Putamen (tissue), 1 donor: ENCODE results near the gene MADCAM1.

Source experiments
- DNase-seq: peaks from one replicate; pipeline ENCODE4 v3.0.0-alpha.2; 2016; ENCODE audit warnings: low spot score

Gene MADCAM1

DNA sequence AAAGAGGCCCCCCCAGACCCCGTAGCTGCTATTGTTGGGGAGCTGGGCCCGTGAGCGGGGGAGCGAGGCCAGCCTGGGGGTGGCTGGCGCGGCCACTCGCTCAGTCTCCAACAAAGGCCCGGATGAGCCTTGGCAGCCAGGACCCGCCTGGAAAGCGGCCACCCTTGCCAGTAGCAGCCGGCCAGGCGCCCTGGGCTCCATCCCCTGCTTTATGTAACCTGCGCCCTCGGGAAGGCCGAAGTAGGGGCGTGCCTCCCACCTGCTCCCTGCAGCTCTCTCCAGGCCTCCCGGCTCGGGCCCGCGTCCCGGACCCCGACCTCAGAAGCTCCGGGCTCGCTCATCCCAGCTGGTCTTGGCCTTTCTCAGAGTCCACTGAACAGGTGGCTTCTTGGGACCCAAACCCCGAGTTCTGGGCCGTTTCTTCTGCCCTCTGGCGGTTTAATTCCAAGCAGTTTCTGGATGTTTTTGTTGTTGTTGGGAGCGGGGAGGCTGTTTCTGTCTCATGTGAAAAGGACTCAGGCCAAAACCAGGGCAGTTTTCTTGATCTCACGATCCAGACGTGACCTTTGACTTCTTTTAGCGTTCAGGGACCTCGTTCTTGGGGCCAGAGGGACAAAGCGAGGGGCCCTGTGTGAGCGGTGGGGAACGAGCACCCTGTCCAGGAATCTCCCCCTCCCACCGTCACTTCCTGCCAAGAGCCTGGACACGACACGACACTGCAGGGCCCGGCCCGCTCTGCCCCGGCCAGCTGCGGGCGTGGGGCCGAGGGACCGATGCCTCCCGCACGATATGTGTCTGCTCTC, 36.5 kb downstream of the MADCAM1 start:
- DNase-seq: peak; percentile 81

DNA sequence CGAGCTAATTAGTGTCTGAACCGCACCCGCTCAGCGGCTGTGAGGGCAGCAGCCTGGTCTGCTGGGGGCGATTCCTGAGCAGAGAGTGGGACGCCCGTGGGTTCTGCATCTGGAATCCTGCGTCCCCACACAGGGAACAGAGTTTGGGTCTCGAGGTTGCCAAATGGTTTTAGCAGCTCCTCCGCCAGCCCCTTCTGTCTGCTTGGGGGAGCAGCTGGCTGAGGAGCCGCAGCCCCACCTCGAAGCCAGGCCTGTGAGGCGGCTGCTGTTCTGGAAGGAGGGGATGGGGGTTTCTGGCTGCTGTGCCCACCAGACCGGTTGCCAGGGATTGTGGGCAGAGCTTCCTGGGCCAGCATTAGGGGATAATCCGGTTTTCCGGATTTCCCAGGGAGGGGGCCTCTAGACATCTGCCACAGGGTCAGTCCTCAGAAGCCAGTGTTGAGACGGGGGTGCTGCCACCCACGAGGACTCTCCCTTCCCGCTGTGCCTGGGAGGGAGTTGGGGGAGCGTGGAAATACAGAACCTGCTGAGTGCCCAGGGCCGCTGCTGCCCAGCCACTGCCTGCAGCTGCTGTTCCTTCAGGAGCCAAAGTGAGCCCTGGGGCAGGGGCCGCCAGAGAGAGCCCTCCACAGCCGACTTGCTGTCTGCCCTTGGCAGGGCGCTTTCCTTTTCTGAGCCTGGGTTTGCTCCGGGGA, 37.2 kb downstream of the MADCAM1 start:
- DNase-seq: no peak

DNA sequence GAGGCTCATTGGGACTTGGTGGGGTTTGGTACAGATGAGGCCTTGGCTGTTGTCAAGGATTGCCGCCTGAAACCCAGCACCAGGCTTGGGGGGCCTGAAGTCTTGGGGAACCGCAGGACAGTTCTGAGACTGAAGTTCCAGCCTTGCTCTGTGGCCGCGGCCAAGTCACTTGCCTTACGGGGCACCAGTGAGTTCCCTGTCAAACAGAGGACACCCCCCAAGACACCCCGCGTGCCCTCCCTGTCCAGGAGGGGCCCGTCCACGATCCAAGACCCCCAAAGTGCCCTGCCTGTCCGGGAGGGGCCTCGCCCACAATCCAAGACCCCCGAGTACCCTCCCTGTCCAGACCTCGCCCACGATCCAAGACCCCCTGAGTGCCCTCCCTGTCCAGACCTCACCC, 37.8 kb downstream of the MADCAM1 start:
- no peak for DNase-seq

DNA sequence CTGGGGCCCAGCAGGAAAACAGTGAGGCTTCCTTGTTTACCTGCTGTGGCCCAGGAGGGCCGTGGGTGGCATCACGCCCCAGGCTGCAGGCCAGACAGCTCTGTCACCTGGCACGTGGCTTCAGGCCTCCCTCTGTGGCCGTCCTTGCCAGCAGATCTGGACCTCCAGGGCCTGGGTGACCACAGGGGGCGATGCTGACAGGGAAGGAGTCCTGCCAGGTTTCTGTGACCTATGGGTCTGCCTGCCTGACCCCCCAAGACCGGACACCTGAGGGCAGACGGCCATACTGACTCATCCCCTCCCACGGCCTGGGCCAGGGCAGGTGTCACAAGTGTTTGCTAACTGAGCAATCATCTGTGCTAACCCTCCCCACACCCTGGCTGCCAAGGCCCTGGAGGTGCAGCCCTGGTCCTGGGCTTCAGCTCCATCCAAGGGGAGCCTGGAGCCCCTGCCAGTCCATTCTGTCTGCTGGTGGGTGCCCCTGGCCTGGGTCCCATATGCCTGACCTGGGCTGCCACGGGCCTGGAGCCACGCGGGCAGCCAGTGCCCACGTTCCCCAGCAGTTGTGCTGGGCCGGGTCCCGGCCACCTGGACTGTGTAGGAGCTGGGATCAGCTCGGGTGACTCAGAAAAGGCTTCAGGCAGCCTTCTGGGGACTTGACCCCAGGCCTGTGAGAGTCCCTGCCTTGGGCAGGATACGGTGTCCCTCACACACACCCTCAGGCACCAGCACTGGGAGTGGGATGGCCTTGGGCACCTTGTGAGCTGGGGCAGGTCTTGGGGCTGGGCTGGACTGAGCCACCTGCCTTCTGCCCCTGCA, 38.9 kb downstream of the MADCAM1 start:
- DNase-seq: no peak

DNA sequence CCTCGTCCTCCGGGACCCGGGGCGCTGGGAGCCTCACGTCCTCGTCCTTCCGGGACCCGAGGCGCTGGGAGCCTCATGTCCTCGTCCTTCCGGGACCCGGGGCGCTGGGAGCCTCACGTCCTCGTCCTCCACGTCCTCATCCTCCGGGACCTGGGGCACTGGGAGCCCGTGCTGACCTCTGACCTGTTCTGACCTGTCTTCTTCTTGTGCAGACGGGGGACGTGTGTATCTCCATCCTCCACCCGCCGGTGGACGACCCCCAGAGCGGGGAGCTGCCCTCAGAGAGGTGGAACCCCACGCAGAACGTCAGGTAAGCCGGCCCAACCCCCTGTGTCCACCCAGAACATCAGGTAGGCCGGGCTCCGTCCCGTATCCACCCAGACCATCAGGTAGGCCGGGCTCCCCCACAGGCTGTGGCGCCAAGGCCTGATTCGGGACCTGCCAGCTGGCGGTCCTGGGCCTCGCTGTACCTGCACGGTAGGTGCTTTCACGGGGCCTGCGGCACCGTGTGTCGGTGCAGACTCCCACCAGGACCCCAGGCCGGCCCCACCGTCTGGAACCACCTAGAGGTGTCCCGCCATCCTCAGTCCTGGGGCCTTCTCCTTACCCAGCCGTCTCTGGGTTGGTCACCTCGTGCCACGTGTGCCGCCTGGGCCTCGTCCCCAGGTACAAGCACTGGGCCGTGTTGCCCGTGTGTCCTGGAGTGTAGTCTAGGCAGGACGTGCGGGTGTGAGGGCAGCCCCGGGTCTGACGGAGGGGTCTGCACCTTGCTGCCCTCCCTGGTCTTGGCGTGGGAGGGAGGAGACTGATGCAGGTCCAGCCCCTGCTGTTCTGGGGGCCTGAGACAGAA, 40.0 kb downstream of the MADCAM1 start:
- no peak for DNase-seq

DNA sequence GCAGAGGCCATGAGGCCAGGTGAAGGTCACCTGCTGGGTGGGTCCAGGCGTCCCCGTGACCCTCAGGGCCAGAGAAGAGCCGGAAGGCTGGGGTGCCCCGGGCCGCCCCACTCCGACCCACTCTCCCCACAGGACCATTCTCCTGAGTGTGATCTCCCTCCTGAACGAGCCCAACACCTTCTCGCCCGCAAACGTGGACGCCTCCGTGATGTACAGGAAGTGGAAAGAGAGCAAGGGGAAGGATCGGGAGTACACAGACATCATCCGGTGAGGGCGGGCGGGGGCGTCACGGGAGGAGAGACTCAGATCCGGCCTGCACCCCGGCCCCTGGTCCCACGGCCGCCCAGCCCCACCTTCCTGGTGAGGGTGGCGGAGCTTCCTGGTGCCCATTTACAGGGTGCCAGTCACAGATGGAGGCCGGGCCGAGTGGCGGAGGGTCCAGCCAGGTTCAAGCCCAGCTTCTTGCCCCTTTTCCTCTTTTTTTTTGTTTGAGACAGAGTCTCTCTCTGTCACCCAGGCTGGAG, 40.7 kb downstream of the MADCAM1 start:
- DNase-seq: no peak

DNA sequence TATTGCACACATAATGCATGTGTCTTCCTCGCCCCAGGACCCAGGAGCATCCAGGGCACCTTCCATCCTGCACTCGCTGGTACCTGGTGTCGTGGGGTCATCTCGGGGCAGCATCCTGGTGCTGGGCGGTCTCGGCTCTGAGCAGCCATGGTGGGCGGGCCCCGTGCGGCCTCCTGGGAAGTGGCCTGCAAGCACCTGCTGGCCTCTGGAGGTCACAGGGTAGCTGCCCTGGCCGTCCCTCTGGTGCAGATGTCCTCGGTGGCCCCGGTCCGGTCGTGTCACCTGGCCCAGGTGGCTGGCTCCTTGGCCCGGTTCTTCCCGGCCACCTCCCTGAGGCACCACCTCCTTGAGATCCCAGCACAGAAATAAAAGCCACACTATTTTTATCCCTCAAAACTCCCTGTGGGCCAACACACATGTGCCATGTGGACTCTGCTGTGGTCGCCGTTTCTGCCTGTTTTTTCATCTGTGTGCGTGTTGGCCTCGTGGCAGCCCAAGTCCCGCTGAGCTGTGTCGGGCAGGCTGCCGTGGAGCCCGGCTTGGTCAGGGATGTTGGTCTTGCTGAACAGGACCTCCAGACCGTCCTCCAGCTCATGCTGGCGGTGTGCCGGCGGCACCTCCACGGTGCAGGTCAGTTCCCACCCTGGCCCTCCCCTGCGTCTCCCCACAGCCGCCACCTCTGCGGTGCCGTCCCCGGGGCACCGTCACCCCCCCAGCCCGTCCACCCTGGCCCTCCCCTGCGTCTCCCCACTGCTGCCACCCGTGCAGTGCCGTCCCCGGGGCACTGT, 42.5 kb downstream of the MADCAM1 start:
- no peak for DNase-seq

DNA sequence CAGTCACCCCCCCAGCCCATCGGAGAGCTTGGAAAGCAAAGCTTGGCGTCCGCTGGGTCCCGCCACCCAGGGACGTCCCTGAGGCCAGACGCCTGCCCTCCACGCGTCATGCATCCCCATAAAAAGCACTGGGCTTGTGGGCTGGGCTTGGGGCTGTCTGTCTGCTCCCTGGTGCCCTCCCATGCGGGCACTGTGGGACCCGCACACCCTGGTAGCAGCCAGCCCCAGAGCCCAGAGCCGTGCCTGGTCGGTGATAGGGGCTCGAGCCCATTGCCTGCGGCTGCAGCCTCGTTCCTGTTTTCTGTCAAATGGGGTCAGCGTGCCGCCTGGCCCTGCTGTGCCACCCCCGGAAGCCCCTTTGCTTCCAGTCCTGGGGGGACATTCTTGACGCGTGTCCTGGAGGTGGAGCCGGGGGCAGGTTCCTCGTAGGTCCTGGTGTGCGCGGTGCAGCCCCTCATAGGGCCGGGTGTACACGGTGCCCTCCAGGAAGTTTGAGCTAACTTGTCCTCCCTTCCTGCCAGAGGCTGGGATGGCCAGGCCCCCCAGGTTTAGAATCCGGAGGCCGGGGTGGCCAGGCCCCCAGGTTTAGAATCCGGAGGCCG, 43.2 kb downstream of the MADCAM1 start:
- DNase-seq: no peak

DNA sequence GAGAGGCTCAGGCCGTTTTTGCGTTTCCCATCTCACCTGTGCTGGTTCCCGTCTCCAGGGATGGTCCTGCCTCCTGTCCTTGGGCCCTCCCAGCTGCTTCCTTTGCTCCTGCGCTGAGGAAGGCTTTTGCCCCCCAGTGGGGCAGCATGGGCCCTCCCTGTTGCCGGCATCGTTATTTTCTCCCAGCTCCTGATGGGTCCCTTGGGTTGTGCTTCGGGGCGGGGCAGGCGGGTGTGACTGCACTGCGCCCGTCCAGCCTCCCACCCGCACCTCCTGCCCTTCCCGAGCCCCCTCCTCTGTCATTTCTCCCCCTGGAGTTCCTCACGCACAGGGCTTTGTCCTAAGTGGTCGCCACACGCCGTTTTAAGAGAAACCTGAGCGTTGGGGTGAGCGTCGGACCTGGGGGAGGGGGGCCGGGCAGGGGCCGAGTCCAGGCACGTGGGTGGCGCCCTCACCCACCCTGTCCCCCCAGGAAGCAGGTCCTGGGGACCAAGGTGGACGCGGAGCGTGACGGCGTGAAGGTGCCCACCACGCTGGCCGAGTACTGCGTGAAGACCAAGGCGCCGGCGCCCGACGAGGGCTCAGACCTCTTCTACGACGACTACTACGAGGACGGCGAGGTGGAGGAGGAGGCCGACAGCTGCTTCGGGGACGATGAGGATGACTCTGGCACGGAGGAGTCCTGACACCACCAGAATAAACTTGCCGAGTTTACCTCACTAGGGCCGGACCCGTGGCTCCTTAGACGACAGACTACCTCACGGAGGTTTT, 44.8 kb downstream of the MADCAM1 start:
- no peak for DNase-seq

DNA sequence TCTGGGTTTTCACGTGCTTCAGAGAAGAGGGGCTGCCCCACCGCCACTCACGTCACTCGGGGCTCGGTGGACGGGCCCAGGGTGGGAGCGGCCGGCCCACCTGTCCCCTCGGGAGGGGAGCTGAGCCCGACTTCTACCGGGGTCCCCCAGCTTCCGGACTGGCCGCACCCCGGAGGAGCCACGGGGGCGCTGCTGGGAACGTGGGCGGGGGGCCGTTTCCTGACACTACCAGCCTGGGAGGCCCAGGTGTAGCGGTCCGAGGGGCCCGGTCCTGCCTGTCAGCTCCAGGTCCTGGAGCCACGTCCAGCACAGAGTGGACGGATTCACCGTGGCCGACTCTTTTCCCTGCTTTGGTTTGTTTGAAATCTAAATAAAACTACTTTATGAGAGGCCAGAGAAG, 45.4 kb downstream of the MADCAM1 start:
- DNase-seq: no peak

DNA sequence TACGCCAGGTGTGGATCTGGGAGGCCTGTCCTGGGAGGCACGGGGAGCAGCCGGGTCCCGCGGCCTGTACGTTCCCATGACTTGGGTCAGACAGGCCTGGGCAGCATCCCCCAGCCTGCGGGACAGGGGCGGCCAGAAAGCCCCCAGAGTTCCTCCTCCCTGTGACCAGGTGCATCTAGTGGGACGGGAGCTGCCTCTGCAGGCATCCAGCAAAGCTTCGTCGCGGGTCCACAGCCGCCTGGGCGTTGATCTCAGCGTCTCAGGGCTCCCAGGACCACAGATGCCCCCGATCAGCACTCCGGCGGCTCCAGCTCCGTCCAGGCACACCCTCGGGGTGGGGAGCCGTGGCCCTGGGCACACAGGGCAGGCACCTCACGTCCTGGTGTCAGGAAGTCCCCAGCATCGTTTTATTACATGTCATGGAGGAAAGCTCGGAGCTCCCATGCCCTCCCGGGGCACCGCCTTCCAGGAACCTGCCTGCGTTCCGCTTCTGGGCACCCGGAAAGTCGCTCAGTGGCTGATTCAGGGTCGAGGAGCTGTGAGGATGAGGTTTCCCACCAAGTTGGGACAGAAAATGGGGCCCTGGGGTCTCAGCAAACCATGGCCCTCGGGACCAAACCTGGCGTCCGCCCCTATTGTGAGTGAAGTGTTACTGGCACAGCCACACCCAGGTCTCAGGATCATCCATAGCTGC, 46.0 kb downstream of the MADCAM1 start:
- no peak for DNase-seq

DNA sequence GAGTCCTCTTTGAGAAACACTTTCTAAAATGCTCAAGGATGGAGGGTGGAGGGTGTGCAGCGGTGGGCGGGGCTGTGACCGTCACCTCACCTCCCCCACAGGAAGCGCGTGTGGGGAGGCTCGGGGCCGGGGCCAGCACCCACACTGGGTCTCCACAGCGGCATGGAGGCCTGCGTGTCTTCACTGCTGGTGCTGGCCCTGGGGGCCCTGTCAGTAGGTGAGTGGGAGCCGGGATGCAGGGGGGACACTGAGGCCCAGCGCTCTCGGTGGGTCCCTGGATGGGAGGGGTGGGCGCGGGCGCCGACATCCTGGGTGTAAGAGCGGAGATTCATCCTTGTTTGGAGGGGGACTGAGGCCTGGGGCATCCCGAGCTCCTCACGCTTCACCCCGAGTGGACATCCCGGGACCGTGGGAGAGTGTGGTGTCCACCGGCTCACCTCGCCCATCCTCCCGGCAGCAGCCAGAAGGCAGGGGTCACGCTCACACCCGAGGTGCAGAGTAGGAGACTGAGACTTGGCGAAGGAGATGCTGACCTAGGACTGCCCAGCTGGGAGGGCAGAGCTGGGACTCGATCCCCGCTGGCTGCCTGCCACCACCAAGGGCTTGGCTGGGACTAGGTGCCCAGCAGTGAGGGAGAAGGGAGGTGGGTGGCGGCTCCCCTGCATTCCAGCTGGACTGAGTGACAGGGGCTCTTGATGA, 47.8 kb downstream of the MADCAM1 start, which contains the start of gene GZMM:
Gene GZMM, plus strand, starts transcription at position 144 of the 699 bp plus-strand sequence. Its CDS starts 19 bp downstream, at position 163.
- no peak for DNase-seq

DNA sequence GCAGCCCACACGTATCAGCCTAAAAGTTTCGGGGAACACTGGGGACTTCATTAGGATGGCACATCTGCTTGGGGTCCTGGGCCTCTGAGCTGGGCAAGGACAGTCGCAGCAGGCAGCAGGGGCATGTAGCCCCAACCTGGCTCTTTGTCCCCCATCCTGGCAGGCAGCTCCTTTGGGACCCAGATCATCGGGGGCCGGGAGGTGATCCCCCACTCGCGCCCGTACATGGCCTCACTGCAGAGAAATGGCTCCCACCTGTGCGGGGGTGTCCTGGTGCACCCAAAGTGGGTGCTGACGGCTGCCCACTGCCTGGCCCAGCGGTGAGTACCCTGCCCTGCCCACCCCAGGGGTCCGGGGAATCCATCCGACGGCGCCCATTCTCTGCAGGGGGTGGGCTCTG, 50.8 kb downstream of the MADCAM1 start:
- no peak for DNase-seq

DNA sequence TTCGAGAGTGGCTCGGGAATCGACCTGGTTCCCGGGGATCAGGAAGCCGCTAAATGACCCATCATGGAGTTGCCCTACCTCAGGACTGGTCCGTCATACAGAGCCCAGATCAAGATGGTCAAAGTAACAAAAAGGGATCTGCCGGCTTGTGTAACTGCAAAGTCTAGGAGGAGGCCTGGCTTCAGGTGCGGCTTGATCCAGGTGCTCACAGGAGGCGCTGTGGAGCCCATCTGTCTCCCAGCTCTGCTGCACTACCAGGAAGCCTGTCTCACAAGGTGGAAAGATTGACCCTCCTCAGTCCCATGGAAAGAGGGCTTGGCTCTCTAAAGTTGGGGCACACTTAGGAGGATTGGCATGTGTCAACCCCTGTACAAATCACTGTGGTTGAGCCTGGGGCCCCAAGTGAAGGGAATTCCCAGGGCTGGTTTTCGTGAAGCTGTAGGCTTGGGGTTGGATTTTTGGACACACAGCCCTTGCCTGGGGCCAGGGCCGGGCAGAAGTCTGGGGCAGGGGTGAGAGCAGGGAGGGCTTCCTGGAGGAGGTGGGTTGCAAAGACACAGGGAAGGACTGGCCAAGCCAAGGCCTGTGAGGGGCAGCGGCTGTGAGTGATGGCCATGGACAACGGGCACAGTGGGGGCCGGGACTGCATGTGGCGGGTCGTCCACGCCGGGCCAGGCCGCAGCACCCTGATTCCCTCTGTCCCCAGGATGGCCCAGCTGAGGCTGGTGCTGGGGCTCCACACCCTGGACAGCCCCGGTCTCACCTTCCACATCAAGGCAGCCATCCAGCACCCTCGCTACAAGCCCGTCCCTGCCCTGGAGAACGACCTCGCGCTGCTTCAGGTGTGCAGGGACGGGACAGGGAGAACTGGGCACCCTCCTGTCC, 51.8 kb downstream of the MADCAM1 start:
- no peak for DNase-seq

DNA sequence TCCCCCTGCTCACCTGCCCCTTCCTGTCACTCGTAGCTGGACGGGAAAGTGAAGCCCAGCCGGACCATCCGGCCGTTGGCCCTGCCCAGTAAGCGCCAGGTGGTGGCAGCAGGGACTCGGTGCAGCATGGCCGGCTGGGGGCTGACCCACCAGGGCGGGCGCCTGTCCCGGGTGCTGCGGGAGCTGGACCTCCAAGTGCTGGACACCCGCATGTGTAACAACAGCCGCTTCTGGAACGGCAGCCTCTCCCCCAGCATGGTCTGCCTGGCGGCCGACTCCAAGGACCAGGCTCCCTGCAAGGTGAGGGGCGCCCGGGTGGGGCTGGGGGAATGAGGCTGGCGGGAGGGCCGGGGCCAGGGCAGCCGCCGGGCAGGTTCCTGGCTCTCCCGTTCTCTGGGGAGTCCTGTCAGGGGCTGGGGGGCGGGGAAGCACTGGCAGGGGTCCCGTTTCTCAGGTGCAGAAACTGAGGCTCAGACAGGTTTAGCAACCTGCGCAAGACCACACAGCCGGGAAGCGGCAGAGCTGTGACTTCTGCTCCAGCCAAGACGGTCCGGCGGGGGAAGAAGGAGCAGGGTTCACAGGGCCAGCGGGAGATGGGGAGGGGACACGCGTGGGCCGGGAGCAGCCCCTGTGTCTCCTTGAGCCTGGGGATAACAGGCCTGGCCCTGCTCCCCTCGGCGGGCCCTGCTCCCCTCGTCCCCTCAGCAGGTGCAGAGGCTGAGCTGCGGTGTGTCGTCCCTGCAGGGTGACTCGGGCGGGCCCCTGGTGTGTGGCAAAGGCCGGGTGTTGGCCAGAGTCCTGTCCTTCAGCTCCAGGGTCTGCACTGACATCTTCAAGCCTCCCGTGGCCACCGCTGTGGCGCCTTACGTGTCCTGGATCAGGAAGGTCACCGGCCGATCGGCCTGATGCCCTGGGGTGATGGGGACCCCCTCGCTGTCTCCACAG, 52.9 kb downstream of the MADCAM1 start:
- no peak for DNase-seq

DNA sequence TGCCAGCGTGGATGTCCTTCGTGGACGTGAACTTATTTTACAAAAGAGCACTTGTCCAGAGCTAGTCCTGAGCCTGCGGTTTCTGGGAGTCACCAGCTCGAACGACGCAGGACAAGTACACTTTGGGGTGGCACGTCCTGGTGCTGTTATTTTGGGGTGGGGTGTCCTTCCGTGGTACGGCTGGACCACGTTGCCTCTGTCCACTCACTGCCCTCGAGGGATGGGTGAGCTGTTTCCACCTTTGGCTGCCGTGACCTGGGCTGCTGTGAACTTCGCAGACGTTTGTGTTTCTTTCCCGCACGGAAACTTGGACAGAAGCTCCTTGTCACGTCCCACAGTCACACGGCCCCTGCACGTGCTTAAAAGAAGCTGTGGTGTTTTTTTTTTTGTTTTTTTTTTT, 58.5 kb downstream of the MADCAM1 start:
- DNase-seq: no peak
